SJSA1 (cell line): Measurements from ENCODE around the gene FATE1. TPM values are rescaled to one million over a fixed set of nuclear protein-coding genes. Genes with fewer than 3 reads are reported as not detected.

Experiments
- DNase-seq, 2 experiments: peaks; one replicate each; pipeline ENCODE4 v3.0.0-alpha.2; 2015 to 2020; ENCODE audit warnings: low spot score in 2 of 2, low read depth in 1 of 2
- H3K27ac ChIP-seq: fragments of 250-450 bp; sonication (Bioruptor Pico); 2 replicates; pipeline ENCODE4 v1.5.1; 2020; ENCODE audit warnings: mild to moderate bottlenecking, moderate library complexity
- H3K27me3 ChIP-seq: fragments of 250-450 bp; sonication (Bioruptor Pico); replicated peaks from 2 replicates; pipeline ENCODE4 v1.5.1; 2020; ENCODE audit warnings: mild to moderate bottlenecking, moderate library complexity
- H3K36me3 ChIP-seq: fragments of 250-450 bp; sonication (Bioruptor Pico); 2 replicates; pipeline ENCODE4 v1.5.1; 2020; ENCODE audit warnings: mild to moderate bottlenecking
- H3K4me1 ChIP-seq: fragments of 250-450 bp; sonication (Bioruptor Pico); replicated peaks from 2 replicates; pipeline ENCODE4 v1.6.1; 2021; ENCODE audit warnings: mild to moderate bottlenecking
- H3K4me3 ChIP-seq: fragments of 250-450 bp; sonication (Bioruptor Pico); 2 replicates; pipeline ENCODE4 v1.5.1; 2020; ENCODE audit warnings: mild to moderate bottlenecking
- H3K9me3 ChIP-seq: fragments of 250-450 bp; sonication (Bioruptor Pico); replicated peaks from 2 replicates; pipeline ENCODE4 v1.5.1; 2020; ENCODE audit warnings: mild to moderate bottlenecking
- total RNA-seq: library from RNA; depleted of rRNA; stranded (reverse); fragments of >200 nt; shearing (Covaris generic); gene quantifications from 2 replicates; pipeline ENCODE4 v1.2.3, GENCODE V29; 2014

The FATE1 gene
- total RNA-seq, 1 experiment from 2014 or later = not detected

- H3K4me1 ChIP-seq = no peaks in the 10 kb centered on the region
- no peaks in the 10 kb centered on the region for H3K36me3 ChIP-seq
- DNase-seq = peak in 1 of 2 experiments; percentile 4
- H3K9me3 ChIP-seq = no peaks in the 10 kb centered on the region
- no peaks in the 10 kb centered on the region for H3K27me3 ChIP-seq
- no peak overlapping the region for H3K27ac ChIP-seq
- no peak overlapping the region for H3K4me3 ChIP-seq
These were observed 2.0 kb upstream of the FATE1 start for GRCh38 chrX:151713849-151714248.

GRCh38 chrX:151714362-151714761 lies 1.5 kb upstream of the FATE1 start:
- H3K27me3 ChIP-seq = no peaks in the 10 kb centered on the region
- no peaks in the 10 kb centered on the region for H3K4me1 ChIP-seq
- no peaks in the 10 kb centered on the region for H3K36me3 ChIP-seq
- H3K27ac ChIP-seq = no peak overlapping the region
- H3K9me3 ChIP-seq = no peaks in the 10 kb centered on the region
- DNase-seq = no peak
- no peak overlapping the region for H3K4me3 ChIP-seq

GRCh38 chrX:151722241-151722846 lies 6.5 kb downstream of the FATE1 start:
- Histone ChIP-seq H3K27ac (no peak overlapping the region), H3K27me3 (no peaks in the 10 kb centered on the region), H3K9me3 (no peaks in the 10 kb centered on the region), H3K36me3 (no peaks in the 10 kb centered on the region), H3K4me1 (no peaks in the 10 kb centered on the region), H3K4me3 (no peak overlapping the region)
- no peak for DNase-seq

GRCh38 chrX:151723156-151723760 lies 7.4 kb downstream of the FATE1 start:
- H3K9me3 ChIP-seq = no peaks in the 10 kb centered on the region
- no peaks in the 10 kb centered on the region for H3K27me3 ChIP-seq

GRCh38 chrX:151724563-151725337 lies 8.9 kb downstream of the FATE1 start:
- DNase-seq = no peak
- no peaks in the 10 kb centered on the region for H3K27me3 ChIP-seq
- no peaks in the 10 kb centered on the region for H3K36me3 ChIP-seq

More at GRCh38 chrX:151723156-151723760, 7.4 kb downstream of the FATE1 start:
- H3K4me3 ChIP-seq = no peak overlapping the region
- DNase-seq = no peak
- H3K36me3 ChIP-seq = no peaks in the 10 kb centered on the region
- no peaks in the 10 kb centered on the region for H3K4me1 ChIP-seq
- H3K27ac ChIP-seq = no peak overlapping the region

GRCh38 chrX:151725338-151725614 lies 9.4 kb downstream of the FATE1 start:
- no peak overlapping the region for H3K27ac ChIP-seq

More at GRCh38 chrX:151724563-151725337, 8.9 kb downstream of the FATE1 start:
- H3K4me3 ChIP-seq = no peak overlapping the region
- H3K4me1 ChIP-seq = no peaks in the 10 kb centered on the region
- no peak overlapping the region for H3K27ac ChIP-seq
- no peaks in the 10 kb centered on the region for H3K9me3 ChIP-seq

GRCh38 chrX:151726751-151727150 lies 10.9 kb downstream of the FATE1 start:
- Histone ChIP-seq H3K4me3 (no peak overlapping the region), H3K27ac (no peak overlapping the region), H3K27me3 (no peaks in the 10 kb centered on the region), H3K4me1 (no peaks in the 10 kb centered on the region), H3K36me3 (no peaks in the 10 kb centered on the region), H3K9me3 (no peaks in the 10 kb centered on the region)
- no peak for DNase-seq

More at GRCh38 chrX:151725338-151725614, 9.4 kb downstream of the FATE1 start:
- DNase-seq = no peak
- Histone ChIP-seq H3K4me1 (no peaks in the 10 kb centered on the region), H3K4me3 (no peak overlapping the region), H3K36me3 (no peaks in the 10 kb centered on the region), H3K27me3 (no peaks in the 10 kb centered on the region), H3K9me3 (no peaks in the 10 kb centered on the region)

- no peaks in the 10 kb centered on the region for H3K27me3 ChIP-seq
- H3K4me3 ChIP-seq = no peak overlapping the region
- H3K9me3 ChIP-seq = no peaks in the 10 kb centered on the region
- no peaks in the 10 kb centered on the region for H3K36me3 ChIP-seq
- H3K27ac ChIP-seq = no peak overlapping the region
- no peaks in the 10 kb centered on the region for H3K4me1 ChIP-seq
- no peak for DNase-seq
These were observed 11.5 kb downstream of the FATE1 start for GRCh38 chrX:151727346-151727745.

GRCh38 chrX:151729056-151729725 lies 13.4 kb downstream of the FATE1 start:
- H3K4me3 ChIP-seq = no peak overlapping the region
- H3K27me3 ChIP-seq = no peaks in the 10 kb centered on the region
- H3K27ac ChIP-seq = no peak overlapping the region
- no peaks in the 10 kb centered on the region for H3K4me1 ChIP-seq
- H3K9me3 ChIP-seq = no peaks in the 10 kb centered on the region
- DNase-seq = no peak
- H3K36me3 ChIP-seq = no peaks in the 10 kb centered on the region

- no peak for DNase-seq
- Histone ChIP-seq H3K9me3 (no peaks in the 10 kb centered on the region), H3K36me3 (no peaks in the 10 kb centered on the region), H3K27ac (no peak within 1 kb of the TSS), H3K4me3 (no peak within 1 kb of the TSS), H3K4me1 (no peaks in the 10 kb centered on the region), H3K27me3 (no peaks in the 10 kb centered on the region)
These were observed 18.6 kb downstream of the FATE1 start, which contains the start of gene CNGA2 for GRCh38 chrX:151734446-151734845. TSS of gene CNGA2 (plus strand) at chrX:151734746. CDS start at chrX:151738484, 3,738 bp downstream.

GRCh38 chrX:151735219-151735618 lies 19.4 kb downstream of the FATE1 start:
- H3K4me1 ChIP-seq = no peaks in the 10 kb centered on the region
- H3K9me3 ChIP-seq = no peaks in the 10 kb centered on the region
- DNase-seq = no peak
- H3K4me3 ChIP-seq = no peak overlapping the region
- no peak overlapping the region for H3K27ac ChIP-seq
- H3K27me3 ChIP-seq = no peaks in the 10 kb centered on the region
- H3K36me3 ChIP-seq = no peaks in the 10 kb centered on the region

- no peaks in the 10 kb centered on the region for H3K4me1 ChIP-seq
- H3K9me3 ChIP-seq = no peaks in the 10 kb centered on the region
- no peak overlapping the region for H3K4me3 ChIP-seq
- no peak overlapping the region for H3K27ac ChIP-seq
- no peak for DNase-seq
- no peaks in the 10 kb centered on the region for H3K36me3 ChIP-seq
- H3K27me3 ChIP-seq = no peaks in the 10 kb centered on the region
These were observed 20.9 kb downstream of the FATE1 start for GRCh38 chrX:151736685-151737084.

- H3K27me3 ChIP-seq = no peaks in the 10 kb centered on the region
- no peak overlapping the region for H3K4me3 ChIP-seq
- no peak overlapping the region for H3K27ac ChIP-seq
- H3K4me1 ChIP-seq = no peaks in the 10 kb centered on the region
- DNase-seq = no peak
- H3K36me3 ChIP-seq = no peaks in the 10 kb centered on the region
- H3K9me3 ChIP-seq = no peaks in the 10 kb centered on the region
These were observed 21.7 kb downstream of the FATE1 start for GRCh38 chrX:151737494-151737893.

- DNase-seq = no peak
- H3K27ac ChIP-seq = no peak overlapping the region
- H3K4me3 ChIP-seq = no peak overlapping the region
- no peaks in the 10 kb centered on the region for H3K36me3 ChIP-seq
- H3K4me1 ChIP-seq = no peaks in the 10 kb centered on the region
- no peaks in the 10 kb centered on the region for H3K27me3 ChIP-seq
- H3K9me3 ChIP-seq = no peaks in the 10 kb centered on the region
These were observed 22.9 kb downstream of the FATE1 start for GRCh38 chrX:151738751-151739150.
